HG02678 (cell line): ENCODE measurements around the gene TNFRSF1A.

Experiments
- ATAC-seq: cut with Tn5 transposase; IDR thresholded peaks from one replicate; pipeline ENCODE4 v1.9.1; 2021; ENCODE audit warnings: mild to moderate bottlenecking, moderate library complexity; ENCODE audit not compliant: unreplicated experiment

The TNFRSF1A gene

GRCh38 chr12:6341417-6342139 is at the start of gene TNFRSF1A:
TNFRSF1A (minus strand) TSS chr12:6342076; CDS start chr12:6341814, 262 bp downstream.
- no peak for ATAC-seq

DNA sequence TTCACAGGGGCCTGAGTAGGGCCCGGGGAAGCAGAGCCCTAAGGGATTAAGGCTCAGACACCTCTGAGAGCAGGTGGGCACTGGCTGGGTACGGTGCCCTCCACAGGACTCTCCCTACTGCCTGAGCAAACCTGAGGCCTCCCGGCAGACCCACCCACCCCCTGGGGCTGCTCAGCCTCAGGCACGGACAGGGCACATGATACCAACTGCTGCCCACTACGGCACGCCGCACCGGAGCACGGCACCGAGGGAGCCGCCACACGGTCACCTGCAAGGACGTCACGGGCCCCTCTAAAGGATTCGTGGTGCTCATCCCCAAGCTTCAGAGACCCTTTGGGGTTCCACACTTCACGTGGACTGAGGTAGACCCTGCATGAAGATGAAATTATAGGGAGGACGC is 49.1 kb upstream of the TNFRSF1A start:
- no peak for ATAC-seq

- ATAC-seq, result no peak
Observed at GRCh38 chr12:6390084-6390799, 48.4 kb upstream of the TNFRSF1A start.

DNA sequence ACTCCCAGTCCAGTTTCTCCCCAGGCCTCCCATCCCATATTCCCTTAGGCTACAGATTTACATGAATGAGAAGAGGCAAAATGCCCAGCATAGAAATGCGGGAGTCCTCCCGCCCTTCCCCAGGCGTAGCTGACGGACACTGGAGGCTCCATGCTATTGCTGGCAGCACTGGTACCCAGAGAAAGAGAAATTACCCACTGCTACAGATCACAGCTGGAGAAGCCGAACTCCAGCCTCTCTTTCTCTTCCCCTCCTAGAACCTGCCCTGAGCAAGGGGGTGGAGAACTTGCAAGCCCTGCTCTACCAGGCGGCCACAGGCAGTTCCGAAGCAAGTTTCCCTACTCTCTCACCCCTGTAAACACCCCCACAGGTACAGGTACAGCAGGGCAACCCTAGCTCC is 45.7 kb upstream of the TNFRSF1A start:
- ATAC-seq, result no peak

DNA sequence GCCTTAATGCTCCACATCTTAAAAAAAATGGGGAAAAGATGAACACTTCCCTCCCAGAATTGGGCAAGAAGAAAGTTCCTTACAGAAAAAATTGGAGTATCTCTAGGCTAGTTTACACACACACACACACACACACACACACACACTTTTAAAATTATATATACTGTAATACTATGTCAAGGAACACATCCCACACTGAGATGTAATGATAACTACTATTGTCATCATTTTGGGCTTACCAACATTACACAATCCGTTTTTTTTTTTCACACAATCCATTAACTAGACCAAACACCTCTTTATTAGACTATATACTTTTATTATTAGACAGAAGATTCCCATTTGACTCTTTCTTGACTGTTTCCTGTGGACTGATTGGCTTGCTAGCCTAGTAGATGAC is 44.6 kb upstream of the TNFRSF1A start:
- ATAC-seq, result no peak

DNA sequence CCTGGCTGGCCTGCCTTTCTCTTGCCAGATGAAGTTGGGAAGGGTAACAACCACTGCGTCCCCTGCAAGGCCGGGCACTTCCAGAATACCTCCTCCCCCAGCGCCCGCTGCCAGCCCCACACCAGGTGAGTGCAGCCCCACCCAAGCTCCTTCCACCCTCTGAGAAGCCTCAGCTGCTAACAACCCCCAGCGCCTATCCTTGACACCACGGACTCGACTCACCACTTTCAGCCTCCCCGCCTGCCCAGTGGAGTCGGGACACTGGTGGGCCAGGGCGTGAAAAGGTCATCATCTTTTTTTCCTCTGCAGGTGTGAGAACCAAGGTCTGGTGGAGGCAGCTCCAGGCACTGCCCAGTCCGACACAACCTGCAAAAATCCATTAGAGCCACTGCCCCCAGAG is 44.2 kb upstream of the TNFRSF1A start:
- no peak for ATAC-seq

- no peak for ATAC-seq
Observed at GRCh38 chr12:6384499-6385436, 42.9 kb upstream of the TNFRSF1A start.

GRCh38 chr12:6383572-6384498 is 42.0 kb upstream of the TNFRSF1A start, which contains the start of gene LTBR:
LTBR (plus strand) TSS chr12:6384162; CDS start chr12:6384359, 197 bp downstream.
- ATAC-seq, result no peak

GRCh38 chr12:6382982-6383381 is 41.1 kb upstream of the TNFRSF1A start:
- no peak for ATAC-seq

DNA sequence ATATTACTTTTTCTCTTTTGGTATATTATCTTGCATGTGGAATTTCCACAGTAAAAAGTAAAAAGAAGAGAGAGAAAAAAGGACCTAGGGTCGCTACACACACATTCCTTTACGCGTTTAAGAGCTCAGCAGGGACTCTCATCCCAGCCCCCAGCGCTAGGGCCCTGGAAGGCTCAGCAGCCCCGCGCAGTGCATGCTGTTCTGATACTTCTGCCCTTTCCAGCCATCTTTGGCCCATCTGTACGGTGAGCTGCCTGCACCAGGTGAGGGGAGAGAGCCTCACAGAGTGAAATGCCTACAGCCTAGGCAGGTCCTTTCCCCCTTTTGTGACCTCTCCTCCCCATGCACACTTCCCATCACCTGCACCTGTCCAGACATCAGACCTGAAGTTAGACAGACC is 40.5 kb upstream of the TNFRSF1A start:
- no peak for ATAC-seq

DNA sequence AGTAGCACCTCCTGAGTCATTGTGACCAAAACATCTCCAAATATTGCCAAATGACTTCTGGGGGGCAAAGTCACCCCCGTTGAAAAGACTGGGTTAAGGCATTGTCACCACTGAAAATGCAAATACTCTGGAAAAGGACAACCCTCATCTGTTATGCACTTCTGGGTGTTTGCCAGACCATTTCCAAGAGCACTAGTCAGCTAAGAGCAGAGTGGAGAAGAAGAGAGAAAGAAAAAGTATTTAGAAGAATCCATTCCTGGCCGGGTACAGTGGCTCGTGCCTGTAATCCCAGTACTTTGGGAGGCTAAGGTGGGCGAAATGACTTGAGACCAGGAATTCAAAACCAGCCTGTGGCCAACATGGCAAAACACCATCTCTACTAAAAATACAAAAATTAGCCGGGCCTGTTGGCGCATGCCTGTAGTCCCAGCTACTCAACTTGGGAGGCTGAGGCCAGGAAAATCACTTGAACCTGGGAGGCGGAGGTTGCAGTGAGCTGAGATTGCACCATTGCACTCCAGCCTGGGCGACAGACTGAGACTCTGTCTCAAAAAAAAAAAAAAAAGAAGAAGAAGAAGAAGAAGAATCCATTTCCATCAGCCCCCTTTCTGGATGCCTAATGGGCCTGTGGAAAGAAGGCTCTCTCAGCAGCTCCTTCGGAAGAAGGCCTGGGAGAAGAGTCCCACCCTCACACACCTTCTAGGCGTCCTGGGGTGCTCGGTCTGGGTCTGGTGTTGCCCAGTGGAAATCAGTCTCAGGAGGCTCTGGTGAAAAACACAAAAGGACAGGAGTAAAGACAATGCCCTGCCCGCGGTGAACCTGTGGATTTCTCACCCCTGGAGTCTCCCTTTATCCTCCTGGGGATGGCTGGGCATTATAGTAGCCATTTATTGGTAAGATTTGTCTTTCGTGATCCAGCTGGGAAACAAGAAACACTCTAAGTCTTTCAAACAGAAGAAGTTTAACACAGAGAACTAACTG is 38.6 kb upstream of the TNFRSF1A start:
- no peak for ATAC-seq

GRCh38 chr12:6378709-6379472 is 37.0 kb upstream of the TNFRSF1A start:
- ATAC-seq, result no peak

DNA sequence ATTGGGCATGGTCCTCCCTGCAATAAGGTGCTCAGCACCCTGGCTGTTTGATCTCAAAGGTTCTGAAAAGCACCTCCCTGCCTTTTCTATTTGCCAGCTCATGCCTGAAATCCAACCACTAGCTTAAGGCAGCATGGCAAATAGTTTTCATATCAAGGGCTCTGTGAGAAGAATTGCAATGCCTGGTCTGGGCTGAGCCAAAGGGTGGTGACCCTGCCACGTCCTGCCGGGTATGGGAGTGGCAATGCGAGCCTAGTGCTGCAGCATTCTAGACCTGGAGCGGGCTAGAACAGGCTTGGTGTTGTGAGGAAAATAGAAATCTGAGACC is 35.8 kb upstream of the TNFRSF1A start:
- ATAC-seq, result no peak

- no peak for ATAC-seq
Observed at GRCh38 chr12:6376870-6377666, 35.2 kb upstream of the TNFRSF1A start.

DNA sequence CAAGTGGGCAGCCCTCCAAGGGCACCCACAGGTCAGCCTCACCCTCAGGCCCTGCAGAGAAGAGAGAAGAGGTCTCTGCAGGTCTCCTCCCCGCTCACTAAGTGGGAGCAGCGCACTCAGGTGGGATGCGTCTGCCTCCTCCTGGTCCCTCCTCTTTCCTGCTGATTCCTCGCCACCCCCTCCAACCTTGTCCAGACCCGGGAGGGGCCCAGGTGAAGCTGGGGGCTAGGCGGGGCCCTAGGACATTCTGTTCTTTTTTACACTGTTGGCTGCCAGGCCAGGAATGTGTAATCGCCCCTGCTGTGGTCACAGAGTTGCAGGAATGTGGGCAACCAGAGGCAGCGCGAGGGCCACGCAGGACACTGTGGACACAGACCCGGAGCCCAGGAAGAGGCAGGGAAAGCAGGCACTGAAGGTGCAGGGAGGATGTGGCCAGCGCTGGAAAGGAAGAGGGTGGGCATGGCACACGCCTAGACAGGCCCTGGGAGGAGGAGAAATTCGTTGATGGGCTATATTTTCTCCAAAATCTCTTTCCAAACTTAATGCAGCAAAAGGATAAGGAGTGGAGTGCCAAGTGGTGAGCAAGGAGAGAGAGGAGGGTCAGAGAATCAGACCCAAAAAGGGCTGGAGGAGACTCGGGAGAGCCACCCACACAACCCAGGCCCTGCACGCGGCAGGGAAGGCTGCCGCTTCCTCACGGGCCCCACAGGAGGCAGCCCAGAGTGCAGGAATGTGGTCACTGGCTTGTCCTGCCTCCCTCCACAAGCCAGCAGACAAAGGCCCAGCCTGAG is 34.4 kb upstream of the TNFRSF1A start:
- ATAC-seq, result no peak

DNA sequence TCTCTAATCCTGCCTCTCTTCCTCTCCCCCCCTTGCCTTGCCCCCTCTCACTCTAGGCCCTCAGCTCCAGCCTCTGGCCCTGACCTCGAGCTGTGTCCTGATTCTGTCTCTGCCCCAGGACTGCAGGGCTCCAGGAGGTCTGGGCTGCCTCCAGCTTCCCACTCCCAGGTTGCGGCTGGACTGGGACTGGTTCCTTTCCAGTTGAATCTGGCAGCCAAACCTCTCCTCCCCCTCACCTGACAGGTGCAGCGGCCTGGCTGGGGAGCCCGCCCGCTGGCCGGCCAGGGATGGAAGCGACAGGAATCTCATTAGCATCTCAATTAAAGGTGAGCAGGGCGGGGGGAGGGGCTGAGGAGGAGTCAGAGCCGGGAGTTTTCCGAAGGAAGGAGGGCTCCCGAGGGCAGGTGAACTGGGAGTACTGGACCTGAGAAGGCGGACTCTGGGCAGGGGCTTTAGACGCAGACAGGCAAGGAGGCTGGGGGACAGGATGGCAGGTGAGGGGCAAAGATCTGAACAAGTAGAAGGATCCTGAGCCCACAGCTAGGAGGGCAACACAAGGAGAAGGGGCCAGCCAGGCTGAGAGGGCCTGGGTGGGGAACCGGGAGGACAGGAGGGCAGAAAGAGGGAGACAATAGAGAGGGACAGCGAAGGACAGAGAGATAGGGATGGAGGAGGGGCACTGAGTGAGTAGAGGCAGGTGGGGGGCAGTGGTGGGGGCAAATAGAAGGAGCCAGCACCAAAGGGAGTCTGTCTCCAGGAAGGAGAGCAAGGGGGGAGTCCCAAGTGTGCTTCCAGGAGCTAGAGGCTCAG is 33.6 kb upstream of the TNFRSF1A start, which contains the start of gene SCNN1A:
Gene SCNN1A (minus strand): TSS at position 295 of the 810 bp plus-strand sequence. CDS start 780 bp downstream, outside the sequence.
- no peak for ATAC-seq
